Neuronal stem cell (in vitro differentiated cells): Measurements from ENCODE around the gene ST7.

ENCODE experiments used
- DNase-seq: peaks from one replicate; pipeline ENCODE4 v3.0.0-alpha.2; 2013; ENCODE audit warnings: low spot score
- H2AFZ ChIP-seq: one replicate; pipeline ENCODE4 v1.6.1; 2013; ENCODE audit warnings: mild to moderate bottlenecking, low read length, inconsistent platforms
- H2AK5ac ChIP-seq: 2 replicates; pipeline ENCODE4 v1.6.1; 2013; ENCODE audit warnings: low read depth, mild to moderate bottlenecking, inconsistent platforms, low read length, moderate library complexity, mixed read lengths
- H2BK120ac ChIP-seq: 2 replicates; pipeline ENCODE4 v1.6.1; 2013; ENCODE audit warnings: low read depth, mild to moderate bottlenecking, inconsistent platforms, low read length, moderate library complexity, mixed read lengths
- H2BK12ac ChIP-seq: one replicate; pipeline ENCODE4 v1.6.1; 2013; ENCODE audit warnings: low read length, inconsistent platforms
- H2BK15ac ChIP-seq: 2 replicates; pipeline ENCODE4 v1.6.1; 2013; ENCODE audit warnings: mild to moderate bottlenecking, low read length, inconsistent platforms, mixed read lengths
- H2BK5ac ChIP-seq: one replicate; pipeline ENCODE4 v1.6.1; 2013; ENCODE audit warnings: inconsistent platforms, mild to moderate bottlenecking, low read length, moderate library complexity
- H3K14ac ChIP-seq: one replicate; pipeline ENCODE4 v1.6.1; 2013; ENCODE audit warnings: low read length, inconsistent platforms
- H3K18ac ChIP-seq: 2 replicates; pipeline ENCODE4 v1.6.1; 2013; ENCODE audit warnings: low read length, inconsistent platforms
- H3K23ac ChIP-seq: 2 replicates; pipeline ENCODE4 v1.6.1; 2013; ENCODE audit warnings: low read depth, mild to moderate bottlenecking, mixed read lengths, low read length, inconsistent platforms; ENCODE audit not compliant: poor library complexity
- H3K27ac ChIP-seq: replicated peaks from 3 replicates; pipeline ENCODE4 v1.5.1; 2013; ENCODE audit warnings: low read length, inconsistent platforms
- H3K27me3 ChIP-seq, 3 experiments: 2 replicates each; pipeline ENCODE4 v1.6.1; 2013; ENCODE audit warnings: low read length in 3 of 3, mild to moderate bottlenecking in 2 of 3, inconsistent platforms in 1 of 3, low read depth in 1 of 3, mixed read lengths in 1 of 3, moderate library complexity in 1 of 3; ENCODE audit not compliant: control insufficient read depth in 3 of 3, insufficient read depth in 3 of 3
- H3K36me3 ChIP-seq, 2 donors: replicated peaks in 1 of 2; 2 replicates each; pipeline ENCODE4 v1.6.1; 2013; ENCODE audit warnings: low read length in 2 of 2; ENCODE audit not compliant: control insufficient read depth in 2 of 2, insufficient read depth in 2 of 2
- H3K4ac ChIP-seq: 2 replicates; pipeline ENCODE4 v1.6.1; 2013; ENCODE audit warnings: inconsistent platforms, mild to moderate bottlenecking, low read length, moderate library complexity
- H3K4me1 ChIP-seq, 2 donors: 1 replicate in 1 of 2; 2 replicates in 1 of 2; pipeline ENCODE4 v1.6.1; 2013; ENCODE audit warnings: low read length in 2 of 2, low read depth in 1 of 2; ENCODE audit not compliant: control insufficient read depth in 2 of 2, insufficient read depth in 1 of 2
- H3K4me2 ChIP-seq: one replicate; pipeline ENCODE4 v1.6.1; 2013; ENCODE audit warnings: mild to moderate bottlenecking, low read length, inconsistent platforms; ENCODE audit not compliant: insufficient read depth, poor library complexity, severe bottlenecking
- H3K4me3 ChIP-seq, 2 donors: 2 replicates each; pipeline ENCODE4 v1.5.1; 2013; ENCODE audit warnings: low read length in 2 of 2, mild to moderate bottlenecking in 2 of 2, inconsistent platforms in 1 of 2, moderate library complexity in 1 of 2
- H3K79me1 ChIP-seq: one replicate; pipeline ENCODE4 v1.6.1; 2013; ENCODE audit warnings: low read depth, mild to moderate bottlenecking, inconsistent platforms, low read length, moderate library complexity
- H3K9ac ChIP-seq: one replicate; pipeline ENCODE4 v1.6.1; 2013; ENCODE audit warnings: mild to moderate bottlenecking, low read depth, low read length, inconsistent platforms; ENCODE audit not compliant: poor library complexity
- H3K9me3 ChIP-seq, 2 donors: replicated peaks in 1 of 2; 2 replicates each; pipeline versions ENCODE3 to v1.6.1; 2013; ENCODE audit warnings: low read length in 2 of 2, mild to moderate bottlenecking in 2 of 2, inconsistent platforms in 1 of 2, low read depth in 1 of 2, mixed read lengths in 1 of 2, moderate library complexity in 1 of 2; ENCODE audit not compliant: control insufficient read depth in 2 of 2, insufficient read depth in 1 of 2
- H4K8ac ChIP-seq: one replicate; pipeline ENCODE4 v1.6.1; 2013; ENCODE audit warnings: low read depth, mild to moderate bottlenecking, inconsistent platforms, low read length, moderate library complexity
- H4K91ac ChIP-seq: one replicate; pipeline ENCODE4 v1.6.1; 2013; ENCODE audit warnings: low read length, low read depth, mild to moderate bottlenecking, inconsistent platforms; ENCODE audit not compliant: poor library complexity
- WGBS, 2 donors: extraction: QIAGEN DNeasy Blood & Tissue Kit; methylation state at CpG; one replicate each; pipeline ENCODE4 v1.1.7; 2013; ENCODE audit warnings: missing lambda C conversion rate in 2 of 2, mixed read lengths in 1 of 2; ENCODE audit not compliant: insufficient read length in 2 of 2, insufficient replicate concordance in 1 of 2; ENCODE audit errors: extremely low coverage in 2 of 2; 5-methylcytosine and 5-hydroxymethylcytosine counted together

Gene ST7

GRCh38 chr7:117092785-117093184, 139.5 kb downstream of the ST7 start:
- Histone ChIP-seq H2BK5ac (no peak overlapping the region), H3K27me3 (no peaks in the 10 kb centered on the region), H3K4me3 (no peak overlapping the region), H3K14ac (no peak overlapping the region), H3K18ac (no peak overlapping the region), H4K8ac (no peak overlapping the region), H3K9ac (no peak overlapping the region), H3K27ac (no peak overlapping the region), H2BK15ac (no peak overlapping the region), H3K23ac (no peak overlapping the region), H2BK12ac (no peak overlapping the region), H4K91ac (no peak overlapping the region), H3K4me2 (no peak overlapping the region), H3K4ac (no peak overlapping the region), H3K36me3 (no peaks in the 10 kb centered on the region), H3K4me1 (peaks cover 0 to 2% of the 10 kb centered on the region in 2 donors), H2AFZ (no peak overlapping the region), H2AK5ac (no peak overlapping the region), H2BK120ac (no peak overlapping the region), H3K79me1 (no peaks in the 10 kb centered on the region), H3K9me3 (no peaks in the 10 kb centered on the region)
- DNase-seq: no peak
- WGBS, 2 donors: no CpG with 5 or more reads among the region's 3 CpGs

DNA sequence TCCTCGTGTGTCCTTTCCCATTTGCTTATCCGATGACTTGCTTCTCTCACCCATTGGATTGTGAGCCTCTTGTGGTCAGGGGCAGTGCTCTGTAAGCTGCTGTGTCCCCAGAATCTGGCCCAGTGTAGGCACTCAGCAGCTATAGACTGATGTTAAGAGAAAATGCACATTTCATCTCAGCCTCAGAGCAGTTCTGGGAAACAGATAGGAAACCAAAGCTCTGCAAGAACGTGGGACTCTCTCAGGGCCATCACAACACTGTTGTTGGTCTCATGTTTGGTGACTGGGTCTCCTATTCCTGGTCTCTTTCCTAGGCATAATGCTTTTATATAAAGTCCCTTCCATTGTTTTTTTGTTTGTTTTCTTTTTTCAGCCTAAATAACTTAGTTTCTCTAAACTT, 141.2 kb downstream of the ST7 start:
- Histone ChIP-seq H3K79me1 (no peaks in the 10 kb centered on the region), H3K23ac (no peak overlapping the region), H3K27me3 (no peaks in the 10 kb centered on the region), H3K9me3 (no peaks in the 10 kb centered on the region), H4K91ac (no peak overlapping the region), H4K8ac (no peak overlapping the region), H2BK5ac (no peak overlapping the region), H2BK15ac (no peak overlapping the region), H3K4me1 (peaks cover 0 to 2% of the 10 kb centered on the region in 2 donors), H3K9ac (no peak overlapping the region), H3K4me3 (no peak overlapping the region), H3K36me3 (no peaks in the 10 kb centered on the region), H3K4me2 (no peak overlapping the region), H3K14ac (no peak overlapping the region), H3K27ac (no peak overlapping the region), H2AK5ac (no peak overlapping the region), H2BK12ac (no peak overlapping the region), H2AFZ (no peak overlapping the region), H3K18ac (no peak overlapping the region), H2BK120ac (no peak overlapping the region), H3K4ac (no peak overlapping the region)
- WGBS, 2 donors: no CpG with 5 or more reads among the region's 3 CpGs
- DNase-seq: no peak

GRCh38 chr7:117095055-117095454, 141.8 kb downstream of the ST7 start:
- Histone ChIP-seq H3K18ac (no peak overlapping the region), H3K23ac (no peak overlapping the region), H3K9ac (no peak overlapping the region), H2AFZ (no peak overlapping the region), H3K4me1 (peaks cover 0 to 2% of the 10 kb centered on the region in 2 donors), H2BK5ac (no peak overlapping the region), H3K4me2 (no peak overlapping the region), H3K4ac (no peak overlapping the region), H3K4me3 (no peak overlapping the region), H3K79me1 (no peaks in the 10 kb centered on the region), H4K91ac (no peak overlapping the region), H3K14ac (no peak overlapping the region), H3K9me3 (no peaks in the 10 kb centered on the region), H2BK120ac (no peak overlapping the region), H3K27ac (no peak overlapping the region), H3K36me3 (no peaks in the 10 kb centered on the region), H2BK12ac (no peak overlapping the region), H2BK15ac (no peak overlapping the region), H2AK5ac (no peak overlapping the region), H4K8ac (no peak overlapping the region), H3K27me3 (no peaks in the 10 kb centered on the region)
- WGBS, 2 donors: no CpG with 5 or more reads among the region's 5 CpGs
- no peak for DNase-seq

- Histone ChIP-seq H2BK120ac (no peak overlapping the region), H2BK12ac (no peak overlapping the region), H3K4ac (no peak overlapping the region), H2BK15ac (no peak overlapping the region), H4K8ac (no peak overlapping the region), H2BK5ac (no peak overlapping the region), H3K4me2 (no peak overlapping the region), H4K91ac (no peak overlapping the region), H3K9ac (no peak overlapping the region), H3K14ac (no peak overlapping the region), H3K4me1 (peaks cover 0 to 2% of the 10 kb centered on the region in 2 donors), H2AK5ac (no peak overlapping the region), H2AFZ (no peak overlapping the region), H3K79me1 (no peaks in the 10 kb centered on the region), H3K4me3 (no peak overlapping the region), H3K27ac (no peak overlapping the region), H3K23ac (no peak overlapping the region), H3K36me3 (no peaks in the 10 kb centered on the region), H3K18ac (no peak overlapping the region), H3K9me3 (no peaks in the 10 kb centered on the region), H3K27me3 (no peaks in the 10 kb centered on the region)
- DNase-seq: no peak
- WGBS, 2 donors: no CpG with 5 or more reads among the region's 4 CpGs
Observed at GRCh38 chr7:117096330-117096729, 143.0 kb downstream of the ST7 start.
